CD8-positive, alpha-beta memory T cell (primary cell): Measurements from ENCODE around the gene MIPEP. TPM values are rescaled to one million over a fixed set of nuclear protein-coding genes. Genes with fewer than 3 reads are reported as not detected.

Experiments
- CTCF ChIA-PET: fragments of 350-600 bp; sonication (Branson Sonifier 250); formaldehyde crosslinking; loops from one replicate; lab custom pipeline; 2021; ENCODE audit warnings: antibody characterized with exemption; lab: Charles Lee
- POLR2A ChIA-PET: fragments of 350-600 bp; sonication (Branson Sonifier 250); formaldehyde crosslinking; loops from one replicate; lab custom pipeline; 2021; ENCODE audit warnings: antibody characterized with exemption; lab: Charles Lee
- DNase-seq, 5 donors: peaks; one replicate each; pipeline versions ENCODE4 v3.0.0 to v3.0.0-alpha.2; 2020 to 2022; ENCODE audit warnings: mixed read lengths in 1 of 5
- H3K27ac ChIP-seq: one replicate; pipeline ENCODE4 v1.7.0; 2013; ENCODE audit warnings: low read depth, mild to moderate bottlenecking, low read length, moderate library complexity
- H3K27me3 ChIP-seq: 2 replicates; pipeline ENCODE4 v1.7.0; 2013; ENCODE audit warnings: low read length, mild to moderate bottlenecking; ENCODE audit not compliant: insufficient read depth, poor library complexity, severe bottlenecking
- H3K36me3 ChIP-seq: 2 replicates; pipeline ENCODE4 v1.7.0; 2013; ENCODE audit warnings: mild to moderate bottlenecking, low read length, moderate library complexity; ENCODE audit not compliant: insufficient read depth
- H3K4me1 ChIP-seq: 2 replicates; pipeline ENCODE4 v1.7.0; 2013; ENCODE audit warnings: mild to moderate bottlenecking, low read length, moderate library complexity; ENCODE audit not compliant: insufficient read depth
- H3K4me3 ChIP-seq: 2 replicates; pipeline ENCODE4 v1.7.0; 2013; ENCODE audit warnings: mild to moderate bottlenecking, low read length
- H3K9me3 ChIP-seq: 2 replicates; pipeline ENCODE4 v1.7.0; 2013; ENCODE audit warnings: mild to moderate bottlenecking, low read length
- H3K27ac Mint-ChIP-seq, 8 donors: one replicate each; pipeline ENCODE4 v1.8.0; 2020 to 2021; ENCODE audit warnings: mixed read lengths in 8 of 8, mild to moderate bottlenecking in 6 of 8, inconsistent platforms in 3 of 8, moderate library complexity in 3 of 8
- H3K27me3 Mint-ChIP-seq, 2 donors: one replicate each; pipeline ENCODE4 v1.8.0; 2020 to 2021; ENCODE audit warnings: mixed read lengths in 2 of 2, mild to moderate bottlenecking in 1 of 2, moderate library complexity in 1 of 2
- H3K36me3 Mint-ChIP-seq, 3 donors: one replicate each; pipeline ENCODE4 v1.8.0; 2020 to 2021; ENCODE audit warnings: mixed read lengths in 3 of 3, inconsistent platforms in 1 of 3, mild to moderate bottlenecking in 1 of 3
- H3K4me1 Mint-ChIP-seq, 3 donors: one replicate each; pipeline ENCODE4 v1.8.0; 2020 to 2021; ENCODE audit warnings: mixed read lengths in 3 of 3, inconsistent platforms in 1 of 3, mild to moderate bottlenecking in 1 of 3
- H3K4me3 Mint-ChIP-seq, 7 donors: one replicate each; pipeline ENCODE4 v1.8.0; 2020 to 2021; ENCODE audit warnings: mixed read lengths in 7 of 7, mild to moderate bottlenecking in 6 of 7, moderate library complexity in 4 of 7, inconsistent platforms in 2 of 7
- H3K9me3 Mint-ChIP-seq, 5 donors: one replicate each; pipeline ENCODE4 v1.8.0; 2020 to 2022; ENCODE audit warnings: mixed read lengths in 5 of 5, mild to moderate bottlenecking in 3 of 5, moderate library complexity in 2 of 5, inconsistent platforms in 1 of 5
- polyA plus RNA-seq: library from polyadenylated mRNA; unstranded; fragments of 300-500 nt; fragmentation: Illumina TruSeq; gene quantifications from one replicate; pipeline ENCODE4 v1.2.3, GENCODE V29; 2021
- total RNA-seq, 2 experiments: library from RNA; stranded (reverse); gene quantifications; one replicate each; pipeline ENCODE4 v1.2.3, GENCODE V29; 2021

Gene MIPEP
- total and polyA plus RNA-seq, 3 experiments from 2014 or later, result 17.9 to 23.7 (median 18.8) TPM

- Histone ChIP-seq H3K27me3 (no peaks in the 10 kb centered on the region), H3K36me3 (no peaks in the 10 kb centered on the region), H3K4me1 (no peaks in the 10 kb centered on the region), H3K27ac (no peak overlapping the region), H3K9me3 (no peaks in the 10 kb centered on the region), H3K4me3 (no peak overlapping the region)
- ChIA-PET POLR2A (no interaction called here), CTCF (no interaction called here)
- H3K4me1 Mint-ChIP-seq, result no peaks in the 10 kb centered on the region
- no peaks in the 10 kb centered on the region for H3K9me3 Mint-ChIP-seq
- no peak overlapping the region for H3K27ac Mint-ChIP-seq
- no peaks in the 10 kb centered on the region for H3K27me3 Mint-ChIP-seq
- H3K36me3 Mint-ChIP-seq, result peaks cover 5 to 16% (median 6%) of the 10 kb centered on the region in 3 donors
- no peak overlapping the region for H3K4me3 Mint-ChIP-seq
- no peak for DNase-seq
Observed at GRCh38 chr13:23867027-23867491, 22.1 kb downstream of the MIPEP start.

GRCh38 chr13:23866420-23867026, 22.7 kb downstream of the MIPEP start:
- ChIA-PET CTCF (no interaction called here), POLR2A (no interaction called here)
- Mint-ChIP-seq H3K4me3 (no peak overlapping the region), H3K4me1 (no peaks in the 10 kb centered on the region), H3K36me3 (peaks cover 6 to 21% (median 7%) of the 10 kb centered on the region in 3 donors), H3K27ac (no peak overlapping the region), H3K27me3 (no peaks in the 10 kb centered on the region), H3K9me3 (no peaks in the 10 kb centered on the region)
- Histone ChIP-seq H3K27ac (no peak overlapping the region), H3K4me1 (no peaks in the 10 kb centered on the region), H3K36me3 (no peaks in the 10 kb centered on the region), H3K4me3 (no peak overlapping the region), H3K9me3 (no peaks in the 10 kb centered on the region), H3K27me3 (no peaks in the 10 kb centered on the region)
- DNase-seq, result no peak

- Histone ChIP-seq H3K4me1 (no peaks in the 10 kb centered on the region), H3K27ac (no peak overlapping the region), H3K9me3 (no peaks in the 10 kb centered on the region), H3K4me3 (no peak overlapping the region), H3K27me3 (no peaks in the 10 kb centered on the region), H3K36me3 (no peaks in the 10 kb centered on the region)
- peaks cover 6 to 26% (median 8%) of the 10 kb centered on the region in 3 donors for H3K36me3 Mint-ChIP-seq
- DNase-seq, result no peak
- H3K4me1 Mint-ChIP-seq, result no peaks in the 10 kb centered on the region
- CTCF ChIA-PET, result no interaction called here
- H3K4me3 Mint-ChIP-seq, result no peak overlapping the region
- no peaks in the 10 kb centered on the region for H3K27me3 Mint-ChIP-seq
- POLR2A ChIA-PET, result no interaction called here
- no peaks in the 10 kb centered on the region for H3K9me3 Mint-ChIP-seq
- no peak overlapping the region for H3K27ac Mint-ChIP-seq
Observed at GRCh38 chr13:23865906-23866305, 23.3 kb downstream of the MIPEP start.

- H3K27me3 Mint-ChIP-seq, result no peaks in the 10 kb centered on the region
- H3K4me1 ChIP-seq, result no peaks in the 10 kb centered on the region
- H3K36me3 Mint-ChIP-seq, result peaks cover 6 to 35% (median 15%) of the 10 kb centered on the region in 3 donors
- H3K9me3 Mint-ChIP-seq, result no peaks in the 10 kb centered on the region
- no peak overlapping the region for H3K4me3 ChIP-seq
- no peaks in the 10 kb centered on the region for H3K27me3 ChIP-seq
- DNase-seq, result no peak
- POLR2A ChIA-PET, result no interaction called here
- no peaks in the 10 kb centered on the region for H3K9me3 ChIP-seq
- no peaks in the 10 kb centered on the region for H3K36me3 ChIP-seq
- H3K27ac Mint-ChIP-seq, result no peak overlapping the region
- no peak overlapping the region for H3K4me3 Mint-ChIP-seq
- CTCF ChIA-PET, result no interaction called here
- no peak overlapping the region for H3K27ac ChIP-seq
- no peaks in the 10 kb centered on the region for H3K4me1 Mint-ChIP-seq
Observed at GRCh38 chr13:23865026-23865425, 24.2 kb downstream of the MIPEP start.

- Histone ChIP-seq H3K27me3 (no peaks in the 10 kb centered on the region), H3K27ac (no peak overlapping the region), H3K4me1 (no peaks in the 10 kb centered on the region), H3K4me3 (no peak overlapping the region), H3K36me3 (no peaks in the 10 kb centered on the region), H3K9me3 (no peaks in the 10 kb centered on the region)
- H3K27ac Mint-ChIP-seq, result no peak overlapping the region
- ChIA-PET POLR2A (no interaction called here), CTCF (no interaction called here)
- no peaks in the 10 kb centered on the region for H3K9me3 Mint-ChIP-seq
- DNase-seq, result no peak
- peaks cover 5 to 44% (median 24%) of the 10 kb centered on the region in 3 donors for H3K36me3 Mint-ChIP-seq
- H3K4me1 Mint-ChIP-seq, result no peaks in the 10 kb centered on the region
- H3K4me3 Mint-ChIP-seq, result no peak overlapping the region
- no peaks in the 10 kb centered on the region for H3K27me3 Mint-ChIP-seq
Observed at GRCh38 chr13:23861310-23861709, 27.9 kb downstream of the MIPEP start.

GRCh38 chr13:23859904-23860303, 29.3 kb downstream of the MIPEP start:
- Histone ChIP-seq H3K4me1 (no peaks in the 10 kb centered on the region), H3K9me3 (no peaks in the 10 kb centered on the region), H3K36me3 (no peaks in the 10 kb centered on the region), H3K27me3 (no peaks in the 10 kb centered on the region), H3K4me3 (no peak overlapping the region), H3K27ac (no peak overlapping the region)
- H3K27ac Mint-ChIP-seq, result no peak overlapping the region
- POLR2A ChIA-PET, result no interaction called here
- H3K4me1 Mint-ChIP-seq, result no peaks in the 10 kb centered on the region
- H3K27me3 Mint-ChIP-seq, result no peaks in the 10 kb centered on the region
- H3K36me3 Mint-ChIP-seq, result peaks cover 0 to 51% (median 27%) of the 10 kb centered on the region in 3 donors
- H3K9me3 Mint-ChIP-seq, result no peaks in the 10 kb centered on the region
- DNase-seq, result no peak
- H3K4me3 Mint-ChIP-seq, result no peak overlapping the region
- CTCF ChIA-PET, result no interaction called here

- no peak for DNase-seq
- Histone ChIP-seq H3K9me3 (no peaks in the 10 kb centered on the region), H3K4me1 (no peaks in the 10 kb centered on the region), H3K36me3 (no peaks in the 10 kb centered on the region), H3K4me3 (no peak overlapping the region), H3K27ac (no peak overlapping the region), H3K27me3 (no peaks in the 10 kb centered on the region)
- Mint-ChIP-seq H3K4me3 (no peak overlapping the region), H3K4me1 (no peaks in the 10 kb centered on the region), H3K9me3 (no peaks in the 10 kb centered on the region), H3K27me3 (no peaks in the 10 kb centered on the region), H3K27ac (no peak overlapping the region), H3K36me3 (peaks cover 0 to 51% (median 27%) of the 10 kb centered on the region in 3 donors)
- CTCF ChIA-PET, result no interaction called here
- POLR2A ChIA-PET, result no interaction called here
Observed at GRCh38 chr13:23859455-23859854, 29.7 kb downstream of the MIPEP start.

GRCh38 chr13:23858546-23858945, 30.7 kb downstream of the MIPEP start:
- no peaks in the 10 kb centered on the region for H3K36me3 ChIP-seq
- no peaks in the 10 kb centered on the region for H3K4me1 Mint-ChIP-seq
- no peak overlapping the region for H3K4me3 Mint-ChIP-seq
- ChIA-PET POLR2A (no interaction called here), CTCF (no interaction called here)
- DNase-seq, result no peak
- H3K9me3 Mint-ChIP-seq, result no peaks in the 10 kb centered on the region
- no peaks in the 10 kb centered on the region for H3K4me1 ChIP-seq
- H3K9me3 ChIP-seq, result no peaks in the 10 kb centered on the region
- H3K27ac Mint-ChIP-seq, result no peak overlapping the region
- no peaks in the 10 kb centered on the region for H3K27me3 Mint-ChIP-seq
- no peaks in the 10 kb centered on the region for H3K27me3 ChIP-seq
- H3K27ac ChIP-seq, result no peak overlapping the region
- peaks cover 4 to 51% (median 29%) of the 10 kb centered on the region in 3 donors for H3K36me3 Mint-ChIP-seq
- no peak overlapping the region for H3K4me3 ChIP-seq
